ENCODE measurements around the gene NHERF1.

The NHERF1 gene

DNA sequence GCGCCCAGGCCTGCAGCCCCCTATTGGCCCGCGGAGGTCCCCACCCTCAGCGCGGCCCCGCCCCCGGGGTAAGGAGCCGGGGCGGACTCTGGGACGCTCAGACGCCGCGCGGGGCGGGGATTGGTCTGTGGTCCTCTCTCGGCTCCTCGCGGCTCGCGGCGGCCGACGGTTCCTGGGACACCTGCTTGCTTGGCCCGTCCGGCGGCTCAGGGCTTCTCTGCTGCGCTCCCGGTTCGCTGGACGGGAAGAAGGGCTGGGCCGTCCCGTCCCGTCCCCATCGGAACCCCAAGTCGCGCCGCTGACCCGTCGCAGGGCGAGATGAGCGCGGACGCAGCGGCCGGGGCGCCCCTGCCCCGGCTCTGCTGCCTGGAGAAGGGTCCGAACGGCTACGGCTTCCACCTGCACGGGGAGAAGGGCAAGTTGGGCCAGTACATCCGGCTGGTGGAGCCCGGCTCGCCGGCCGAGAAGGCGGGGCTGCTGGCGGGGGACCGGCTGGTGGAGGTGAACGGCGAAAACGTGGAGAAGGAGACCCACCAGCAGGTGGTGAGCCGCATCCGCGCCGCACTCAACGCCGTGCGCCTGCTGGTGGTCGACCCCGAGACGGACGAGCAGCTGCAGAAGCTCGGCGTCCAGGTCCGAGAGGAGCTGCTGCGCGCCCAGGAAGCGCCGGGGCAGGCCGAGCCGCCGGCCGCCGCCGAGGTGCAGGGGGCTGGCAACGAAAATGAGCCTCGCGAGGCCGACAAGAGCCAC is at the start of gene NHERF1:
TSS of gene NHERF1 (plus strand) at position 100 of the 750 bp plus-strand sequence. CDS start at position 319, 219 bp downstream.
- peak; percentile 88 for DNase-seq

DNA sequence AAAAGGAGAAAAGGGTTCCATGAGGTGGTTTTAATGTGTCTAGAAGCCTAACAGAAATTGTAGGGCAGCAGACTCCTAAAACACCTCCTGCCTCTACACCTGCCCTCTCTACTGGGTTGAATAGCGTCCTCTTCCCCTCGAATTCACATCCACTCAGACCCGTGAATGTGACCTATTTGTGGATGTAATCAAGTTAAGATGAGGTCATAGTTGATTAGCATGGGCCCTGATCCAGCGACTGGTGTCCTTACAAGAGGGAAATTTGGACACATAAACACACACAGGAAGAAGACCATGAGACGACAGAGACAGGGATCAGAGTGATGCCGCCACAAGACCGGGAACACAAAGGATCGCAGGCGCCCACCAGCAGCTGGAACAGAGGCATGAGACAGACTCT is 49.2 kb upstream of the NHERF1 start:
- no peak for DNase-seq

DNA sequence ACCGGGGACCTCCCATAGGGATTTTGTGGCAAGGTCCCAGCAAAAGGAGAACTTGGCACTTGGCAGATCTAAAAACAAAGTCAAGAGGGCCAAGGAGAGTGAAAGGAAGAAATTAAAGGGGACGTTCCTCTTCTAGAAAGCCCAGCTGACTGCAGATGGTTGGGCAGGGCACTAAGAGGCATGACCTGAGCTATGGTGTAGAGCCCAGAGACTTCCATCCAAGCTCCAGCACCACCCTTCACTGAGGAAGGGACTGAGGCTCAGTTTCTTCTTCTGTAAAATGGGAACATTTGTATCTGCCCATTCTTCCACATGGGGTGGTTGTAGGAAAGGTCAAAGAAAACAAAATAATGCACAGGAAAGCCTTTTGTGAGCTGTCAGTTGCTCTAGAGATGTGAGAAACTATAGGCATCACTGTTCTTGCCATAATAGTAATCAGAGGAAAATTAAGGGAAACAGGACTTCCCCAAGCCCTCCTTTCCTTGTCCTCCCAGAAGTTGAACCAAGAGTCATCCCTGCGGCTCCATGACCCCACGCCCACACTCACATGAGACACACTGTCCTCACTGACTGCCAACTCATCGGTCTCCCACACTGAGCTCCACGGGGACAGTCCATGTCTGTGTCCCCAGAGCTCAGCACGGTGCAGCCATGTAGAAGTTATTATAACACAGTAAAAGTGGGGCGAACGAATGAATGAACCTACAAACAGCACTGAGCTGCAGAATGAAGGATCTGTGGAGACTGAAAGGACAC is 46.1 kb upstream of the NHERF1 start:
- DNase-seq: no peak

DNA sequence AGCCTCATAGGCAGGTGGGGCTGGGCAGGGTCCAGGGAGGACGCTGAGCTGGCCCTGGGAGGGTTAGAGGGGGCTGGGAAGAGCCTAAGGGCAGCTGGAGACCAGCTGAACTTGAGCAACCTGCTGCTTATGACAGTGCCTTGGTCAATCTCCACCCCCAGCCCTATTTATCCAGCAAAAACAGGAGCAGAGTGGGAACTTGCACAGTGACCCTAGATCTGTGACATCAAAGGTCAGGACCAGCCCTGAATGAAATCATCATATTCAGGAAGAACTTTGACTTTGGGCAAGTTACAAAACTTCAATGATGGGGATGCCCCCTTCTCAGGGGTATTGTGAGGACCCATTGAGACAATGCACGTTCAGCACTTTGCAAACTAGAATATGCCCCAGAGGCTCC is 45.1 kb upstream of the NHERF1 start:
- DNase-seq: no peak

DNA sequence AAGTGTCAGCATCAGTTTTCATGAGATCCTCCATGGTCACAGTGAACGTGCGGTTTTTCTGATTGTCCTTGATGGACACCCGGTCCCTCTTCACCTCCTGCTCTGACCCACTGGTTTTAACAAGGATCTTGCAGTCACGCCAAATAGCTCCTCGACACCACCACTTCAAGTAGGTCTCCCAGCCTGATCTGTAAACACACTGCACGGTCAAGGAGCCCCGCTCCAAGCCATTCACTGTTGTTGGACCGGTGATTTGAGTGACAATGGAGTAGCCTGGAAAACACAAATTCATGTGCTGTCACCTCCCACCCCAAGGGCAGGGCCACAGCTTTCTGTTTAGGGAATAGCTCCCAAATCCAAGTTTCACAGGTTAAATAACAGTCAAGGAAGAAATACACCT is 43.9 kb upstream of the NHERF1 start:
- DNase-seq: no peak

DNA sequence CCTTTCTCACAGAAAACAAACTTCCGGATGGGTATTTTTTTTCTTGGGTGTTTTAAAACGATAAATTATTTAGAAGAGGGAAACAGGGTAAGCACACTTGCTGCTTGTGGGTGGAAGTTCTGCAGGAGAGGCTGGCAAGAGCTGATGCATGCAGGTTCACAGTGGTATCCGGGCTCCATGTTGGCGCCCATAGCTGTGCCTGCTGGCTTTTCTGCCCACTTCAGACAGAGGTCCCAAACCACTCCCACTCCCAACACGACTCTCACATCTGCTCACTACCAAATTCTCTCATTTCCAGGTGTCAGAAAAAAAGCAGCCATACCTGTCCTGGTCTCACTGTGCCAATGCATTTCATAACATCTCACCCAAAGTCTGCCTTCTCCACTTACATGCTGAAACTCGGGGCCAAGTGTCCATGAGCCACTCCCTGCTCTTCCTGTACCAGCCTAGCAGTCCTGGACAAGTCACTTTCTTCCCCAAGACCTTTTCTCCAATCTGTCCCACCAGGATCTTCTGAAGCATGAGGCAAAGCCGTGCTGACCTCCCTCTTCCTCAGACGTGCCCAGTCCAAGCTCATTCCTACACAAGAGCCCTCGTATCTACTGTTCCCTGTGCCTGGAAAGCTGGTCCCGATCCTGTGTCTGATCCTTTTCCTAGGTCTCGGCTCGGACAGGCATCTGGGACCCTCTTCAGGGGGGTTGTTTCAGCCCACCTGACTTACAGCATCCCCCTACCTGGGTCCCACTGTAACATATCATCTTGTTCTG is 37.2 kb upstream of the NHERF1 start:
- DNase-seq: no peak

DNA sequence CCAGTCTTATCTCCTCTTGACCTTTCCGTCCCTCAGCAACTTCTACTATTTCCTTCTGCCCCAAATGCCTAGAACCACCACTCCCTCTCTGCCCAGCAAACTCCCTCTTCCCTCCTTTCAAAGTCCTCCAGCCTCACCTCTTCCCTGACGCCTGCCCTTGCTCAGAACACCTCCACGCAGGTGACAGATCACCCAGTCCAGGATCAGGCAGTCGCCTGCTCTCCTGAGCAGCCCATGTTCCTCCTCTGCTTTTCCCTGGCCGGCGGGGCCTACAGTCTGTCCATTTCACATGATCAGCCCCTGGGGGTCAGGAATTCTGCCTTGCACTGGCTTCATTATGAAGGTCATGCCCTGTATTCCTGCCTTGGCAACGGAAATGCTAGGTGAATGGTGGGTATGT is 36.1 kb upstream of the NHERF1 start:
- DNase-seq: no peak

DNA sequence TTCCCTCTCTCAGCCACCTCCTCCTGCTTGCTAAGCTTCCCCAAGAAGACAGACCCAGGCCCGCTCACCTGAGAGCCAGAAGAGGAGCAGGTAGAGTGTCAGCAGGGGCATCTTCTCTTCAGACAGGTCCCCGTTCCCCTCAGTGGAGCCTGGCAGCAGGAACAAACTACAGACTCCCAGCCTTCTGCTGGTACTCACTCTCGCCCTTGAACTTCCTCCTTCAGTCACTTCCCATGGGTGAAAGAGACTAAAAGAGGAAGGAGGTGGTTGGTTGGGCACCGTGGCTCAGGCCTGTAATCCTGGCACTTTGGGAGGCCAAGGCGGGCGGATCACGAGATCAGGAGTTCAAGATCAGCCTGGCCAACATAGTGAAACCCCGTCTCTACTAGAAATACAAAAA is 35.7 kb upstream of the NHERF1 start, which contains the start of gene CD300LF:
TSS of gene CD300LF (minus strand) at position 168 of the 400 bp plus-strand sequence. CDS start at position 111, 57 bp downstream.
- no peak for DNase-seq

DNA sequence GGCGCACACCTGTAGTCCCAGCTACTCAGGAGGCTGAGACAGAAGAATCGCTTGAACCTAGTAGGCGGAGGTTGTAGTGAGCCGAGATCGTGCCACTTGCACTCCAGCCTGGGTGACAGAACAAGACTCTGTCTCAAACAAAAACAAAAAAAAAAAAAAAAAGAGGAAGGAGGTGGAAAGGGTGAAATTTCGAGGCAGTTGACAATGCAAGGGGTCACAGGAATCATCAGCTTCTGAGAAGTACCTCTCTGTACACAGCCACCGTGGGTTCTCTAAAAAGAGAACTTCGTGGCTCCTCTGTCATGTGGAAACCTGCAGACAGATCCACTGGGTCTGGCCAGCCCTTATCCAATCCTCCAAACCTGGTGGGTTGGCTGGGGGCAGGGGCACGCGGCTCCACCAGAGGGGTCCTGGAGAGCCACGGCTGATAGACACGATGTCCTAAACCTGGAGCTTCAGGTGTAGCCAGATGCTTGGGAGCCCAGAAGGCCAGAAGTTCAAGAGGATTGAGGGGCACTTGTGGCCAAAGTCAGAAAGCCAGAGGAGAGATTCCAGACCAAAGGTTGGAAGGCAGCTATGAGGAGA is 35.2 kb upstream of the NHERF1 start:
- no peak for DNase-seq

DNA sequence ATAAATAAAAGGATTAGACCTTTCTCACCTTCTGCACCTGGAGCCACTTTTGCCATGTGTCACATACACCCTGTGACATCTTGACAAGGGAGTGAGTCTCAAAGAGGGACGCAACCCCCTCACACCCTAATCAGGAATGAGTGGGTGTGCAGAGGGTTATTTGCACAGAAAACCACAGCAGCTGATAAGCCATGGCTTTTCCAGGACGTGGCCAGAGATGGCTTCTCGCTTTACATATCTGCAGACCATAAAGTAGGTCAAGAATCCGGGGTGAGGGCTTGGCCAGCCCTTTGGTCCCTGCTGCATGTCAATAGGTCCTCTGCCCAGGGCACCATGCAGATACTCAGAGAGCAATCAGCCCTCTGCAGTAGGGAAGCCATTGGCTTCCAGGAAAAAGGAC is 33.3 kb upstream of the NHERF1 start:
- no peak for DNase-seq

DNA sequence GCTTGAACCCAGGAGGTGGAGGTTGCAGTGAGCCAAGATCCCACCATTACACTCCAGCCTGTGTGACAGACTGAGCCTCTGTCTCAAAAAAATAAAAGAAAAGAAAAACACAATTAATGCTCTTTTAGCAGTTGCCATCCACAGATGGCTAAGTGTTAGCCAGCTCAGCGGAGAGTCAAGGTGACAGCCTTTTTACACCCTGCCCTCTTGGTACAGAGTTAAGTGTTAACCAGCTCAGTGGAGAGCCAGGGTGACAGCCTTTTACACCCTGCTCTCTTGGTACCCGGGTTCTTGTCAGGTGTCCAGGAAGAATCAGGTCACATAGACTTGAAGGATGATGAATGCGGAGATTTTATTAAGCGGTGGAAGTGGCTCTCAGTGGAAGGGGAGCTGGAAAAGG is 27.9 kb upstream of the NHERF1 start:
- DNase-seq: no peak

DNA sequence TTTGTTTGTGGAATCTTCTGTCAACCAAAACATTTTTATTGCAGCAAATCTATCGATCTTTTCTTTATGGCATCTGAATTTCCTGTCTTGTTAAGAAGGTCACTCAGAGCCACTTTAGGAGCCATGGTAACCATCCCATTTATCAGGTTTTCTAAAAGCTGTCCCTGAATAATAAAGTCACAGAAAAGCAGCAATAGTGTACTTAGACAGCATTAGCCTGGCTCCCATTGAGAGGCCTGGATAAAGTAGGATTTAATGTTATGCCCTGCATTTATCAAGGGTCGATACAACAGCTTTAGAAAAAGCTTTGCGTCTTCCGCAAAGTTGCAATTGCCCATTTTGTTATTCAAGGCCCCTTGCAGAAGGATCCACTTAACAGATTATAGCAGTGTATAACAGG is 25.6 kb upstream of the NHERF1 start:
- no peak for DNase-seq

DNA sequence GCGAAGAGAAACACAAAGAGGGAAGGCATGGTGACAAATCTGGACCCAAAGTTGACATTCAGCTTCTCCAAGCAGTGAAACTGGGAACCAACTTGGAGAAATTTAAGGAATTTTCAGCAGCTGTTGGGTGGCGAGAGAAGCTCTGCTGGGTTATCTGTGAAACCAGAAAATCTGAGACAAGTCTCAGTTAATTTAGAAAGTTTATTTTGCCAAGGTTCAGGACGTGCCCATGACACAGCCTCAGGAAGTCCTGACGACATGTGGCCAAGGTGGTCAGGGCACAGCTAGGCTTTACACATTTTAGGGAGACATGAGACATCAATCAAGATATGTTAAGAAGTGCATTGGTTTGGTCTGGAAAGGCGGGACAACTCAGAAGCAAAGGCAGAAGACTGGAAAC is 24.5 kb upstream of the NHERF1 start:
- DNase-seq: no peak

DNA sequence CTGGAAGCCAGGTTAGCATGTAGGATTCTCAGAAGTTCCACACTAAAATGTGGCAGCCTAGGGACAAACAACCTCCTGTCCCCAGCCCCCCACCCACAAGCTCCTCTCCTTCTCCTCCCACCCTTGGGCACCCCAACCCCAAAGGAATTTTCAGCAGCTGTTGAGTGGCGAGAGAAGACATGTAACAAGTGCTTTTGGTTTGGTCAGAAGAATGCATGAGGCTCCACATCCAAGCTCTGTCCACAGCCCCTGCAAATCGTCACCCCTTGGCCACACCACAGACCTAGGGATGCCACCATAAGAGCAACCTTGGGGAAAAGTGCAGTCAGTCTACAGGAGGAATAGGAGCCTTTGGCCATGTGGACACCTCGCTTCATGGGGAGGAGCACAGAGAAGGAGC is 23.3 kb upstream of the NHERF1 start:
- no peak for DNase-seq

DNA sequence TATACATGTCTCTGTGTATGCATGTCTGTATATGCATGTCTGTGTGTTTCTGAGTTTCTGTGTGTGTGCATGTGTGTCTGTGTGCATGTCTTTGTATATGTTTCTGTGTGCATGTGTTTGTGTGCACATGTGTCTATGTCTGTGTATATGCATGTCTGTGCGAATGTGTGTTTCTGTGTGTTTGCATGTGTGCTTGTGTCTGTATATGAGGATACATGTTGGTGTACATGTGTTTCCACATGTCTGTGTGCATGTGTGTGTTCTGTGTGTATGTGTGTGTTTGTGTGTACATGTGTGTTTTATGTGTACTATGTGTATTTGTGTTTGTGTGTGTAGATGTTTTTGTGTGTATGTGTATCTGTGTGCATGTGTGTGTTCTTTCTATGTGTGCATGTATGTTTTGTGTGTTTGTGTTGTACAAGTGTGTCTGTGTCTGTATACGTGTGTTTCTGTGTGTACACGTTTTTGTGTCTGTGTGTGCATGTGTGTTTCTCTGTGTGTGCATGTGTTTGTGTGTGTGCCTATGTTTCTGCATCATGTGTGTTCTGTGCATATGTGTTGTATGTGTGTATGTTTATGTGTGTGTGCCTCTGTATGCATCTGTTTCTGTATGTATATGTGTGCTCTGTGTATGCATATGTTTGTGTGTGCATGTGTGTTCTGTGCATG is 20.3 kb upstream of the NHERF1 start:
- no peak for DNase-seq

DNA sequence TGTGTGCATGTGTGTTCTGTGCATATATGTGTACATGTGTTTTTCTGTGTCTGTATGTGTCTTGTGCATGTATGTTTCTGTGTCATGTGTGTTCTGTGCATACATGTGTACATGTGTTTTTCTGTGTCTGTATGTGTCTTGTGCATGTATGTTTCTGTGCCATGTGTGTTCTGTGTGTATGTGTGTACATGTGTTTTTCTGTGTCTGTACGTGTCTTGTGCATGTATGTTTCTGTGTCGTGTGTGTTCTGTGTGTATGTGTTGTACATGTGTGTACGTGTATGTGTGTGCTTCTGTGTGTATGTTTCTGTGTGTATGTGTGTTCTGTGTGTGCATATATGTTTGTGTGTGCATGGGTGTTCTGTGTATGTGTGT is 19.7 kb upstream of the NHERF1 start:
- DNase-seq: no peak

DNA sequence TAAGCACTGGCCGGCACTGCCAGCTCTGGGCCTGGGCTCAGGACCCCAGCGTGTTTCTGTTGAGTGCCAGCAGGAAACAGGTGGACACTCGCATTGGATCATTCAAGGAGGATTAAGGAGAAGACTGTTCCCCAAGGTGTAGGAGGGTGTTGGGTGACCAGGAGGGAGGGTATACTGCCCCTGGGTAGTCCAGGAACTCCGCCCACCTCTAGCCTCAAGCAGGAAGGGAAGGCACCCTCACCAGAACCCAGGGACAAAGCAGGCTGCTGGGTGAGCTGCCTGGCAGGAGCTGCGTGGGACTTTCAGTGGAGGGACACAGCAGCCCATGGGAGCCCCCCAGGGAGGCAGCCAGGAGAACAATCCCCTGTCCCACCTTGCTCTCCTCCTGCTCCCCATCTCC is 19.1 kb upstream of the NHERF1 start:
- no peak for DNase-seq

DNA sequence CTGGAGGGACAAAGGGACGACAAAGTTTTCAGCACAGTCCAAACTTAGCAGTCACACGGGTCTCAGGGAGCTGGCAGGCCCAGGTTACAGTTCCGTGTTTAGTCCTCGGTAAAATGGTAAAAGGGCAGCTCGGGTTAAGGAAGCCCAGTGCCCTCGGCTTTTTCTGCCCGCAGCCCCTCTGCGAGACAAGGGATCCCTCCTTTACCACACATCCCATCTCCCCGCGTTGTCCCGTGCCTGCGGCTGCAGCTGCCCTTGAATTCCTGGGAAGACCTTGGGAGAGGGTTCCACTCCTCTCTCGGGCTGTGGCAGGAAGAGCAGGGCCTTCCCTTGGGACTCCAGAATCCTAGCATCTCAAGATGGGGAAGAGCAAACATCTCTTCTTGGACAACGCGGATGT is 18.6 kb upstream of the NHERF1 start:
- DNase-seq: no peak

DNA sequence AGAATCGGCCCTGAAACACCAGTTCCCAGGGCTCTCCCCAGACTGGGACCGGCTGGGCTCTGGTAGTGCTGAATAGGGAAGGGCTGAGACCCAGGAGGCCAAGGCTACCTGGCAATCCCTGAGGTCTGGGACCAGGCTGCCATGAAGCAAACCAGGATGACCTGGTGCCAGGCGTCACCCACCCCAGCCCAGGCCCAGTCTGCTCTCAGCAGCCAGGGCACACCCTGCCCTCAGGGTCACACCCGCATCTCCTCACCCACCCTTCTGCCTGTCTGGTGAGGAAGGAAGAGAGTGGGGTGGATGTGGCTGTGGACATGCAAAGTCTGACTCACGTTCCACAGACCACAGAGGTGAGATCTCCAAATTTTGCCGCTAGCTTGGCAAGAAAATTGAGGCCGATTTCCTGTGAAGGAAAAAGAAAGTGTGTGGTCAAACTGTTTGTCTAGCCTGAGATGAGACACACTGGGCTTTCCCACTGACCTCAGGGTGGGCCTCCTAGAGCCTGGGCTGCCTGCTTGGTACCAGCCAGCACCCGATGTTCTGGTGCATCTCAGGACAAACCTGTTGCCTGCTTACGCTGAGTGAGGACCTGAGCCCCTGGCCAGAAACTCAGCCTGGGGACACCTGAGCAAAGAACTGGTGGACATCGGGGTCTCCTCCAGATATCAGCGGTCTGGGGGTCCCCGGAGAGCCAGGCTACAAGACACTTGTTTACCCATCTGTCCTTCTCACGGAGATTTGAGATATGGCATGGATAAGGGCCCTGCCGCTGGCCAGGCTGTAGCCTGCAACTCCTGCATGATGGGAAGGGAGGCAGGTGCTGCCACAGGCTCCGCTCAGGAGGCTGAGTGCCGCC is 17.7 kb upstream of the NHERF1 start:
- no peak for DNase-seq

DNA sequence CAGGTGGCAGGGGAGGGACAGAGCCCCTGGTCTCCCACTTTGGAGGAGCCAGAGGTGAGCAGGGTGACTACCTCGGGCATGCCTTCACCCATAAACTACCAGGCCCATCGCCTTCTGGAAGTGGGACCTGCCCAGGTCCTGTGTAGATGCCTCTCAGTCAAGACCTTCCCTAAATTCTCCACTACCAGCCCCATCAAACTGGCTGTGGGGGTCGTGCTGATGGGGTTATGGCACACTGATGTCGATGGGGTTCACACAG is 17.2 kb upstream of the NHERF1 start:
- DNase-seq: no peak

DNA sequence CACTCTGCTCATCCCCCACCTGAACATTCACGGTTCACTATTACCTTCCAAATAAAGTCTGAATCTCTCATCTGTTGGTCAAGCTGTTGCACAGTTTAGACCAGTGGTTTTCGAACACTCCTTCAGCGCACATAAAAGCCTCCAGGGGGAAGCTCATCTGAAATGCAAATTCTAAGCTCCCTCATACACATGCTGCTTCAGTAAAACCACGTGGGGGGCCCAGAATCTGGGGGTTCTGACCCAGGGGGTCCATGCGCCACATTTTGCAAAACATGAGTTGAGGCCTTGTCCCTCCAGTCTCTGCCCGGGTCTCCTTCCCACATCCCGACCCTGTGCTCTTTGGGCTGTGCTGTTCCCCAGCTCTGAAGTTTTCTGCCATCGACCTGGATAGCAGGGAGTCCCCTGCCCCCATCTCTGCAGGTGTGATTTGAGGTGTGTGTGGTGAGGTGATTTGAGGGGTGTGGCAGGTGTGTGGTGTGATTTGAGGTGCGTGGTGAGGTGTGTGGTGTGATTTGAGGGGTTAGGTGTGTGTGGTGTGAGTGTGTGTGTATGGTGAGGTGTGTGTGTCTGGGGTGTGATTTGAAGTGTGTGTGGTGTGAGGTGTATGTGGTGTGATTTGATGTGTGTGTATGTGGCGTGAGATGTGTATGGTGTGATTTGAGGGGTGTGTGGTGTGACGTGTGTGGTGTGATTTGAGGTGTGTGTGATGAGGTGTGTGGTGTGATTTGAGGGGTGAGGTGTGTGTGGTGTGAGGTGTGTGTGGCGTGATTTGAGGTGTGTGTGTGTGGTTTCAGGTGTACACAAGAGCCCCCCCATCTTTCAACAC is 16.2 kb upstream of the NHERF1 start:
- DNase-seq: no peak

Measured in fibroblast of upper back skin (primary cell).